GM12878 (cell line): ENCODE results near the gene PFKP. TPM values are rescaled to one million over a fixed set of nuclear protein-coding genes. Genes with fewer than 3 reads are reported as not detected.

Experiments used
- ATAC-seq: fragments of 200-7000 bp; cut with Tn5 transposase; 3 replicates; pipeline ENCODE4 v1.9.1; 2020; ENCODE audit warnings: mild to moderate bottlenecking, moderate library complexity
- BruUV-seq: library from RNA; stranded (reverse); fragments of 400-500 nt; replicated peaks from 2 replicates; lab custom pipeline; 2021; lab: Mats Ljungman, UMichigan
- CTCF ChIA-PET: fragments of 300-600 bp; sonication (Branson Sonifier 250); formaldehyde crosslinking; extraction: SDS; loops from one replicate; lab custom pipeline; 2021; ENCODE audit warnings: inconsistent platforms; lab: Yijun Ruan, JAX
- POLR2A ChIA-PET: fragments of 350-600 bp; formaldehyde crosslinking; extraction: SDS; loops from one replicate; lab custom pipeline; 2021; ENCODE audit warnings: inconsistent platforms; lab: Charles Lee
- RAD21 ChIA-PET: fragments of 300-600 bp; sonication (Branson Sonifier 250); formaldehyde crosslinking; loops from one replicate; lab custom pipeline; 2023; ENCODE audit warnings: antibody characterized with exemption; ENCODE audit not compliant: unreplicated experiment; lab: Charles Lee
- SMC1A ChIA-PET: fragments of 300-600 bp; sonication (Branson Sonifier 250); formaldehyde crosslinking; loops from one replicate; lab custom pipeline; 2023; ENCODE audit not compliant: unreplicated experiment, uncharacterized antibody; lab: Charles Lee
- DNase-seq: peaks from one replicate; pipeline ENCODE4 v3.0.0-alpha.2; 2011; ENCODE audit warnings: low read depth, low spot score
- FAIRE-seq: peaks from 3 replicates; lab custom pipeline; 2011; peaks lifted over from hg19 to GRCh38; lab: Jason Lieb, UNC
- H2AFZ ChIP-seq: 2 replicates; pipeline ENCODE4 v1.6.0; 2011; ENCODE audit warnings: low read depth, low read length, control low read depth; ENCODE audit not compliant: control insufficient read depth
- H3K27ac ChIP-seq: 2 replicates; pipeline ENCODE4 v1.5.1; 2011; ENCODE audit warnings: control low read depth; ENCODE audit not compliant: control insufficient read depth, insufficient read depth
- H3K27me3 ChIP-seq, 2 experiments: replicated peaks in 1 of 2; 2 replicates each; pipeline versions ENCODE4 v1.6.0 to v1.6.1; 2011; ENCODE audit warnings: low read length in 1 of 2; ENCODE audit not compliant: control insufficient read depth in 2 of 2, insufficient read depth in 2 of 2
- H3K36me3 ChIP-seq, 2 experiments: 2 replicates each; pipeline ENCODE4 v1.5.1; 2011; ENCODE audit warnings: low read length in 1 of 2; ENCODE audit not compliant: control insufficient read depth in 2 of 2, insufficient read depth in 2 of 2
- H3K4me1 ChIP-seq: 2 replicates; pipeline ENCODE4 v1.6.1; 2011; ENCODE audit warnings: mild to moderate bottlenecking, low read length, moderate library complexity, mixed read lengths; ENCODE audit not compliant: control insufficient read depth, insufficient read depth
- H3K4me2 ChIP-seq: 2 replicates; pipeline ENCODE4 v1.6.0; 2011; ENCODE audit warnings: control low read depth; ENCODE audit not compliant: control insufficient read depth, insufficient read depth
- H3K4me3 ChIP-seq: fragments of 200-600 bp; sonication (generic); 2 replicates; pipeline ENCODE4 v1.5.1; 2016
- H3K79me2 ChIP-seq: 2 replicates; pipeline ENCODE4 v1.6.0; 2011; ENCODE audit warnings: low read length; ENCODE audit not compliant: control insufficient read depth, insufficient read depth
- H3K9ac ChIP-seq: 2 replicates; pipeline ENCODE4 v1.8.0; 2011; ENCODE audit warnings: low read length, control low read depth, mixed read lengths; ENCODE audit not compliant: control insufficient read depth, insufficient read depth
- H3K9me3 ChIP-seq: replicated peaks from 3 replicates; pipeline ENCODE4 v1.5.1; 2011; ENCODE audit warnings: mild to moderate bottlenecking, low read length; ENCODE audit not compliant: control insufficient read depth, insufficient read depth
- H4K20me1 ChIP-seq: 2 replicates; pipeline ENCODE4 v1.6.0; 2011; ENCODE audit not compliant: control insufficient read depth, insufficient read depth
- BCLAF1 ChIP-seq: fragments of 450-650 bp; IDR thresholded peaks from 2 replicates; pipeline ENCODE4 v1.6.1; 2017; ENCODE audit warnings: antibody characterized with exemption, mild to moderate bottlenecking, moderate library complexity
- CEBPB ChIP-seq, 2 experiments: fragments of 150-350 bp in 1 of 2; IDR thresholded peaks; 2 replicates each; pipeline ENCODE4 v1.6.1; 2012 to 2014; ENCODE audit warnings: low read depth in 2 of 2, low read length in 2 of 2, borderline replicate concordance in 1 of 2, inconsistent platforms in 1 of 2
- CREM ChIP-seq: IDR thresholded peaks from 2 replicates; pipeline ENCODE4 v1.6.1; 2014; ENCODE audit warnings: antibody characterized with exemption, low read depth
- ELK1 ChIP-seq: IDR thresholded peaks from 2 replicates; pipeline ENCODE4 v1.6.1; 2012; ENCODE audit warnings: low read depth, low read length, improper control_type of control experiment
- HSF1 ChIP-seq: fragments of 150-350 bp; IDR thresholded peaks from 2 replicates; pipeline ENCODE4 v1.6.1; 2014; ENCODE audit warnings: mild to moderate bottlenecking, low read depth, low read length
- IRF4 ChIP-seq: IDR thresholded peaks from 2 replicates; pipeline ENCODE4 v1.6.1; 2011; ENCODE audit warnings: low read depth, low read length
- MTA2 ChIP-seq: fragments of 450-650 bp; IDR thresholded peaks from 2 replicates; pipeline ENCODE4 v1.6.1; 2016; ENCODE audit warnings: low read depth, mild to moderate bottlenecking, moderate library complexity
- NR2C1 ChIP-seq: fragments of 450-650 bp; IDR thresholded peaks from 2 replicates; pipeline ENCODE4 v1.6.1; 2017; ENCODE audit warnings: antibody characterized with exemption, mild to moderate bottlenecking, moderate library complexity
- POLR2AphosphoS5 ChIP-seq: IDR thresholded peaks from 2 replicates; pipeline ENCODE4 v1.6.1; 2011; ENCODE audit warnings: mild to moderate bottlenecking, low read length, inconsistent platforms
- SMARCA5 ChIP-seq: fragments of 450-650 bp; IDR thresholded peaks from 2 replicates; pipeline ENCODE4 v1.6.1; 2017; ENCODE audit warnings: mild to moderate bottlenecking
- SUZ12 ChIP-seq: fragments of 200-600 bp; sonication (generic); IDR thresholded peaks from one replicate; pipeline ENCODE4 v1.6.1; 2018; ENCODE audit warnings: antibody characterized with exemption, mild to moderate bottlenecking; ENCODE audit not compliant: unreplicated experiment
- ZBTB11 ChIP-seq: fragments of 450-650 bp; formaldehyde crosslinking; IDR thresholded peaks from 2 replicates; pipeline ENCODE4 v1.5.0; 2022; ENCODE audit warnings: mild to moderate bottlenecking, missing genetic modification characterization
- ZNF24 ChIP-seq: fragments of 450-650 bp; IDR thresholded peaks from 2 replicates; pipeline ENCODE4 v1.6.1; 2017; ENCODE audit warnings: antibody characterized with exemption, mild to moderate bottlenecking
- ZNF622 ChIP-seq: fragments of 450-650 bp; IDR thresholded peaks from 2 replicates; pipeline ENCODE4 v1.6.1; 2017; ENCODE audit warnings: mild to moderate bottlenecking, inconsistent platforms
- ZZZ3 ChIP-seq: IDR thresholded peaks from 2 replicates; pipeline ENCODE4 v1.6.1; 2011; ENCODE audit warnings: low read depth; ENCODE audit not compliant: control insufficient read depth, insufficient read length
- WGBS: methylation state at CpG from one replicate; pipeline ENCODE4 v1.1.6; 2016; ENCODE audit warnings: low lambda C conversion rate; ENCODE audit not compliant: insufficient replicate concordance, insufficient coverage; ENCODE audit errors: missing lambda C conversion rate; 5-methylcytosine and 5-hydroxymethylcytosine counted together
- in situ Hi-C: fragments of 300-500 bp; cut with MboI; formaldehyde crosslinking; loops from 9 replicates; pipeline ENCODE4 v1.14.3; 2018; ENCODE audit warnings: mixed read lengths
- intact Hi-C: fragments of 100-400 bp; cut with micrococcal nuclease; formaldehyde crosslinking; loops from one replicate; pipeline ENCODE4 v1.14.2; 2022; ENCODE audit not compliant: unreplicated experiment
- polyA plus RNA-seq, 11 experiments: library from polyadenylated mRNA; depleted of rRNA in 4 of 11; unstranded in 6 of 11; stranded (reverse) in 5 of 11; fragments of >200 nt; fragmentation: Nextera tagmentation in 4 of 11; fragmentation: Illumina TruSeq in 1 of 11; extraction: Ambion mirVana in 4 of 11; extraction: Trizol in 1 of 11; gene quantifications; 1 replicate in 1 of 11; 2 replicates in 10 of 11; pipeline versions ENCODE4 v1.2.1 to v1.2.3, GENCODE V29; 2011 to 2016; ENCODE audit warnings: inconsistent platforms in 2 of 11, missing spikeins in 2 of 11, low read depth in 1 of 11
- total RNA-seq, 4 experiments: library from RNA; depleted of rRNA in 3 of 4; stranded (reverse); fragments of >200 nt in 3 of 4; fragmentation: Illumina TruSeq in 1 of 4; extraction: Trizol in 1 of 4; gene quantifications; 2 replicates each; pipeline versions ENCODE4 v1.2.1 to v1.2.3, GENCODE V29; 2013 to 2021

PFKP gene
- total and polyA plus RNA-seq, 10 of the 15 experiments (the other 5 are each of a cell fraction or from before 2014, with no cell fraction given), result 27.0 to 145 (median 95.7) TPM

GRCh38 chr10:3077509-3077908 lies 10.2 kb downstream of the PFKP start (continued):
- no peak for TF ChIP-seq CREM
- no peak for TF ChIP-seq POLR2AphosphoS5
- no peak for TF ChIP-seq MTA2
- no peak for TF ChIP-seq NR2C1
- no peak for TF ChIP-seq IRF4
- TF ChIP-seq SUZ12, result no peak
- no peak for TF ChIP-seq HSF1
- no peak for TF ChIP-seq CEBPB (IDR thresholded peaks at IDR 0.05; ENCODE audit: borderline replicate concordance in 1 of 2, low read depth in 2 of 2, low read length in 2 of 2)

GRCh38 chr10:3077940-3078630 lies 10.7 kb downstream of the PFKP start:
- peaks cover 18% of the 10 kb centered on the region for H4K20me1 ChIP-seq
- RAD21 ChIA-PET, result no interaction called here
- CTCF ChIA-PET, result no interaction called here
- intact Hi-C loops, result no loop called here
- H3K27ac ChIP-seq, result no peak overlapping the region
- FAIRE-seq (no peak), ATAC-seq (no peak), DNase-seq (no peak)
- H3K36me3 ChIP-seq, result peaks cover 7 to 11% of the 10 kb centered on the region in 2 experiments; a peak in 3 of 4 replicates
- peaks cover 55% of the 10 kb centered on the region for H3K79me2 ChIP-seq
- 91% methylated on average over 10 of the region's 10 CpGs for WGBS
- no peak overlapping the region for H3K9ac ChIP-seq
- no TSS peak for BruUV-seq
- H3K27me3 ChIP-seq, result no peaks in the 10 kb centered on the region
- H3K4me2 ChIP-seq, result no peak overlapping the region
- POLR2A ChIA-PET, result interaction anchor here (0.6 kb wide), 1 partner anchor 1189 kb away, joined by 3 read pairs; no protein-coding TSS in a partner anchor
- SMC1A ChIA-PET, result no interaction called here
- in situ Hi-C loops, result no loop called here
- H3K9me3 ChIP-seq, result no peaks in the 10 kb centered on the region
- H2AFZ ChIP-seq, result no peak overlapping the region
- H3K4me3 ChIP-seq, result no peak overlapping the region
- no peaks in the 10 kb centered on the region; the same call in 1 of the 2 replicates for H3K4me1 ChIP-seq
- no peak for TF ChIP-seq ELK1
- no peak for TF ChIP-seq ZZZ3
- no peak for TF ChIP-seq ZBTB11
- no peak for TF ChIP-seq SMARCA5
- TF ChIP-seq BCLAF1, result no peak
- TF ChIP-seq ZNF622, result no peak
- no peak for TF ChIP-seq ZNF24
